MM.1S (cell line): ENCODE results near the gene SKIC2.

Source experiments
- DNase-seq: peaks from one replicate; pipeline ENCODE4 v3.0.0-alpha.2; 2015
- H2AFZ ChIP-seq: fragments of 300-600 bp; sonication (generic); 2 replicates; pipeline ENCODE4 v1.6.0; 2016; ENCODE audit warnings: antibody characterized with exemption, low read length
- H3F3A ChIP-seq: fragments of 300-600 bp; sonication (generic); 2 replicates; pipeline ENCODE4 v1.6.1; 2016; ENCODE audit warnings: mild to moderate bottlenecking, antibody characterized with exemption, low read length, moderate library complexity, mixed read lengths; ENCODE audit not compliant: insufficient read depth
- H3K27ac ChIP-seq: fragments of 300-600 bp; sonication (generic); 2 replicates; pipeline ENCODE4 v1.5.1; 2016; ENCODE audit warnings: mild to moderate bottlenecking, low read length
- H3K27me3 ChIP-seq: fragments of 300-600 bp; sonication (generic); replicated peaks from 2 replicates; pipeline ENCODE4 v1.6.0; 2016; ENCODE audit warnings: low read length; ENCODE audit not compliant: insufficient read depth
- H3K36me3 ChIP-seq: fragments of 300-600 bp; sonication (generic); replicated peaks from 2 replicates; pipeline ENCODE4 v1.6.1; 2016; ENCODE audit warnings: mild to moderate bottlenecking, low read length, mixed read lengths; ENCODE audit not compliant: insufficient read depth
- H3K4me1 ChIP-seq: fragments of 300-600 bp; sonication (generic); 2 replicates; pipeline ENCODE4 v1.6.1; 2016; ENCODE audit warnings: low read length, mixed read lengths
- H3K4me2 ChIP-seq: fragments of 300-600 bp; sonication (generic); 2 replicates; pipeline ENCODE4 v1.6.0; 2016; ENCODE audit warnings: low read depth, low read length
- H3K4me3 ChIP-seq: fragments of 300-600 bp; sonication (generic); 2 replicates; pipeline ENCODE4 v1.5.1; 2016; ENCODE audit warnings: low read length, mixed read lengths
- H3K79me2 ChIP-seq: fragments of 300-600 bp; sonication (generic); 2 replicates; pipeline ENCODE4 v1.6.1; 2016; ENCODE audit warnings: mixed run types, low read length, mixed read lengths
- H3K9ac ChIP-seq: fragments of 300-600 bp; sonication (generic); 2 replicates; pipeline ENCODE4 v1.6.1; 2016; ENCODE audit warnings: low read length, mixed read lengths
- H3K9me2 ChIP-seq: fragments of 300-600 bp; sonication (generic); replicated peaks from 2 replicates; pipeline ENCODE4 v1.6.1; 2016; ENCODE audit warnings: mild to moderate bottlenecking, low read length, mixed read lengths; ENCODE audit not compliant: insufficient read depth
- H3K9me3 ChIP-seq: fragments of 300-600 bp; sonication (generic); replicated peaks from 2 replicates; pipeline ENCODE4 v1.6.1; 2016; ENCODE audit warnings: mild to moderate bottlenecking, low read length, mixed read lengths; ENCODE audit not compliant: insufficient read depth
- H4K20me1 ChIP-seq: fragments of 300-600 bp; sonication (generic); 2 replicates; pipeline ENCODE4 v1.6.1; 2016; ENCODE audit warnings: mild to moderate bottlenecking, low read length, moderate library complexity, mixed read lengths; ENCODE audit not compliant: insufficient read depth
- EZH2 ChIP-seq: fragments of 300-600 bp; sonication (generic); optimal IDR thresholded peaks from 2 replicates; pipeline ENCODE3; 2017; ENCODE audit warnings: low read depth, mild to moderate bottlenecking, antibody characterized with exemption, low read length, mixed read lengths
- EZH2phosphoT487 ChIP-seq: fragments of 300-600 bp; sonication (generic); IDR thresholded peaks from 2 replicates; pipeline ENCODE4 v1.6.1; 2018; ENCODE audit warnings: antibody characterized with exemption, low read length
- TF ChIP-seq, protein P1 (sequence below): fragments of 300-600 bp; sonication (generic); IDR thresholded peaks from 2 replicates; pipeline ENCODE4 v1.5.1; 2016; ENCODE audit warnings: antibody characterized with exemption, low read length, mixed read lengths

Gene SKIC2

DNA sequence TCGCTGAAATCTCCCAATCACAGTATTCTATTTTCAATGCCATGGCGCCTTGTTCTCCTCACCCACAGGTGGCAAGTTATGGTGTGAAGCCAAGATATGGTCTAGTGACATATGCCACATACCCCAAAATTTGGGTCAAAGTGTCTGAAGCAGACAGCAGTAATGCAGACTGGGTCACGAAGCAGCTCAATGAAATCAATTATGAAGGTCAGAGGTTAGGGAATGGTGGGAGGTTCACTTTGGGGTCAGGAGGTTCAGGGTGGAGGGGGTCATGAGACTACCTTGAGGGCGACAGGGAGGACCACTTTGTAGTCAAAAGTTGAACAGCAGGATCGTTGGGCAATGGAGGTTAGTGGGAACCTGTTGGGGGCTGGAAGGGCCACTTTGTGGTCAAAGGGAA, 10.7 kb upstream of the SKIC2 start:
- Histone ChIP-seq H3K9me2 (no peaks in the 10 kb centered on the region), H3K27ac (no peak overlapping the region), H3K27me3 (peaks cover 27% of the 10 kb centered on the region), H3K9me3 (no peaks in the 10 kb centered on the region), H2AFZ (no peak overlapping the region), H3K4me2 (no peak overlapping the region), H3F3A (no peaks in the 10 kb centered on the region), H3K36me3 (no peaks in the 10 kb centered on the region), H3K4me3 (no peak overlapping the region), H3K9ac (no peak overlapping the region), H4K20me1 (no peaks in the 10 kb centered on the region), H3K79me2 (no peaks in the 10 kb centered on the region), H3K4me1 (no peaks in the 10 kb centered on the region)
- no peak for TF ChIP-seq EZH2
- TF ChIP-seq EZH2phosphoT487, result no peak
- TF ChIP-seq, protein P1, sequence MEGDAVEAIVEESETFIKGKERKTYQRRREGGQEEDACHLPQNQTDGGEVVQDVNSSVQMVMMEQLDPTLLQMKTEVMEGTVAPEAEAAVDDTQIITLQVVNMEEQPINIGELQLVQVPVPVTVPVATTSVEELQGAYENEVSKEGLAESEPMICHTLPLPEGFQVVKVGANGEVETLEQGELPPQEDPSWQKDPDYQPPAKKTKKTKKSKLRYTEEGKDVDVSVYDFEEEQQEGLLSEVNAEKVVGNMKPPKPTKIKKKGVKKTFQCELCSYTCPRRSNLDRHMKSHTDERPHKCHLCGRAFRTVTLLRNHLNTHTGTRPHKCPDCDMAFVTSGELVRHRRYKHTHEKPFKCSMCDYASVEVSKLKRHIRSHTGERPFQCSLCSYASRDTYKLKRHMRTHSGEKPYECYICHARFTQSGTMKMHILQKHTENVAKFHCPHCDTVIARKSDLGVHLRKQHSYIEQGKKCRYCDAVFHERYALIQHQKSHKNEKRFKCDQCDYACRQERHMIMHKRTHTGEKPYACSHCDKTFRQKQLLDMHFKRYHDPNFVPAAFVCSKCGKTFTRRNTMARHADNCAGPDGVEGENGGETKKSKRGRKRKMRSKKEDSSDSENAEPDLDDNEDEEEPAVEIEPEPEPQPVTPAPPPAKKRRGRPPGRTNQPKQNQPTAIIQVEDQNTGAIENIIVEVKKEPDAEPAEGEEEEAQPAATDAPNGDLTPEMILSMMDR, result no peak
- DNase-seq, result no peak

DNA sequence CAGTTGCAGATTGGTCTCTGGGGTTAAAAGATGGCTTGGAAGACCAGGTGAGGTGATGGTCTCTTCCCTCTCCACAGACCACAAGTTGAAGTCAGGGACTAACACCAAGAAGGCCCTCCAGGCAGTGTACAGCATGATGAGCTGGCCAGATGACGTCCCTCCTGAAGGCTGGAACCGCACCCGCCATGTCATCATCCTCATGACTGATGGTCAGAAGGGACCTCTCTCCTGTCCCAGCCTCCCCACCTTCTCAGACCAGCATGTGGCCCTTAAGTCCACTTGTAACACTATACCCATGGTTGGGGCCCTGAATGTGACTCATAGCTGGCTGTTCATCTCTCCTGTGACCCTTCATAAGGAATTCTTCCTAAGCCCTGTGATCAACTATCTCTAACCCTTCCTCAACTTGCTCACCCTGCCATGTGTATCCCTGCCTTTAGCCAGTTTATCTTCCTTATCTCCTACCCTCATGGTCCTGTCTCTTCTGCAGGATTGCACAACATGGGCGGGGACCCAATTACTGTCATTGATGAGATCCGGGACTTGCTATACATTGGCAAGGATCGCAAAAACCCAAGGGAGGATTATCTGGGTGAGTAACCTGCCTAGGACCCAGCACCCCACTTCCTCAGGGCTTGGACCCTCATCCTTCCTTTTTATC, 10.1 kb upstream of the SKIC2 start:
- H4K20me1 ChIP-seq, result no peaks in the 10 kb centered on the region
- H3K4me1 ChIP-seq, result no peaks in the 10 kb centered on the region
- no peak overlapping the region for H3K27ac ChIP-seq
- peaks cover 26% of the 10 kb centered on the region for H3K27me3 ChIP-seq
- H3K4me3 ChIP-seq, result no peak overlapping the region
- no peak for DNase-seq
- H3F3A ChIP-seq, result no peaks in the 10 kb centered on the region
- no peaks in the 10 kb centered on the region for H3K9me2 ChIP-seq
- H3K9me3 ChIP-seq, result no peaks in the 10 kb centered on the region
- H3K9ac ChIP-seq, result no peak overlapping the region
- H3K4me2 ChIP-seq, result no peak overlapping the region
- H2AFZ ChIP-seq, result no peak overlapping the region
- no peaks in the 10 kb centered on the region for H3K79me2 ChIP-seq
- no peaks in the 10 kb centered on the region for H3K36me3 ChIP-seq
- TF ChIP-seq EZH2 (no peak), EZH2phosphoT487 (no peak)
- TF ChIP-seq, protein P1, result no peak

DNA sequence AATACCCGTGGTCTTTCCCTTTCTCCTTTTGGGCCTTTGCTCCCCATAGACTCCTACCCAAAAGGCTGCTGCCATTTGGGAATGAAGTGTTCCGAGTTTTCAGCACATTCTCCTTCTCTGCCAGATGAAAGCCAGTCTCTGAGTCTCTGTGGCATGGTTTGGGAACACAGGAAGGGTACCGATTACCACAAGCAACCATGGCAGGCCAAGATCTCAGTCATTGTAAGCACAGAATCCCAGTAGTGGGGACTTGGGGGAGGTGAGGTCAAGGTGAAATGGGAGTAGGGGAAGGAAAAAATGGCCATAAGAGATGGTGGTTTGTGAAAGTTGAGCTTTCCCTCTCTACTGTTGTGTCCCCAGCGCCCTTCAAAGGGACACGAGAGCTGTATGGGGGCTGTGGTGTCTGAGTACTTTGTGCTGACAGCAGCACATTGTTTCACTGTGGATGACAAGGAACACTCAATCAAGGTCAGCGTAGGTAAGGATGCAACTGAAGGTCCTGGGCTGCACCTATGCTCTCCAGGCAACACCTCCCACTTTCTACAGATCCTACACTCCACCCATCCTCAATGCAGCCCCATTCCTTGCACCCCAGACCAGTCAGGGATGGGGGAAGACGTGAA, 8.9 kb upstream of the SKIC2 start:
- H4K20me1 ChIP-seq, result no peaks in the 10 kb centered on the region
- no peaks in the 10 kb centered on the region for H3K79me2 ChIP-seq
- no peak overlapping the region for H3K9ac ChIP-seq
- no peaks in the 10 kb centered on the region for H3F3A ChIP-seq
- no peak overlapping the region for H3K4me3 ChIP-seq
- no peaks in the 10 kb centered on the region for H3K9me2 ChIP-seq
- no peak overlapping the region for H2AFZ ChIP-seq
- no peaks in the 10 kb centered on the region for H3K4me1 ChIP-seq
- no peak overlapping the region for H3K27ac ChIP-seq
- TF ChIP-seq EZH2 (no peak), EZH2phosphoT487 (no peak)
- TF ChIP-seq, protein P1, result no peak
- H3K27me3 ChIP-seq, result peaks cover 21% of the 10 kb centered on the region
- H3K9me3 ChIP-seq, result no peaks in the 10 kb centered on the region
- no peak overlapping the region for H3K4me2 ChIP-seq
- DNase-seq, result no peak
- no peaks in the 10 kb centered on the region for H3K36me3 ChIP-seq
